Measurements from ENCODE around the gene SORCS2.

SORCS2 gene

DNA sequence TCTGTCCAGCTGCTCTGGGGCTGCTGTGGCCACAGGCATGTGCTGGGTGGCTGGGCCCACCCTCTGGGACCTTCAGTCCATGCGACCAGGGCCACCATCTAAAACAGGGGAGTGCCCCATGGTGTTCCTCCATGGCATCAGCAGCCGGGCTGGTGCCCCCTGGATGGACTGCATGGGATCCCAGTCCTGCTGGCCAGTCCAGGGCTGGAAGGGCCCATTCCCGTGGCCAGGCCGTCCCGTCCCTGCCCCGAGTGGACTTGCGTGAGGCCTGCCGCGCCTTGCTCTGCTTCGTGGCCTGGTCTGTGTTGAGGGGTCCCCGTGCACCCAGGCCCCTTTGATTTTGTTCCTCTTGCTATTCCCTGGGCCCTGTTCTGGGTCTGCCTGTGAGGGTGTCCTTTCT lies 36.4 kb downstream of the SORCS2 start:
- TF ChIP-seq, protein P1, sequence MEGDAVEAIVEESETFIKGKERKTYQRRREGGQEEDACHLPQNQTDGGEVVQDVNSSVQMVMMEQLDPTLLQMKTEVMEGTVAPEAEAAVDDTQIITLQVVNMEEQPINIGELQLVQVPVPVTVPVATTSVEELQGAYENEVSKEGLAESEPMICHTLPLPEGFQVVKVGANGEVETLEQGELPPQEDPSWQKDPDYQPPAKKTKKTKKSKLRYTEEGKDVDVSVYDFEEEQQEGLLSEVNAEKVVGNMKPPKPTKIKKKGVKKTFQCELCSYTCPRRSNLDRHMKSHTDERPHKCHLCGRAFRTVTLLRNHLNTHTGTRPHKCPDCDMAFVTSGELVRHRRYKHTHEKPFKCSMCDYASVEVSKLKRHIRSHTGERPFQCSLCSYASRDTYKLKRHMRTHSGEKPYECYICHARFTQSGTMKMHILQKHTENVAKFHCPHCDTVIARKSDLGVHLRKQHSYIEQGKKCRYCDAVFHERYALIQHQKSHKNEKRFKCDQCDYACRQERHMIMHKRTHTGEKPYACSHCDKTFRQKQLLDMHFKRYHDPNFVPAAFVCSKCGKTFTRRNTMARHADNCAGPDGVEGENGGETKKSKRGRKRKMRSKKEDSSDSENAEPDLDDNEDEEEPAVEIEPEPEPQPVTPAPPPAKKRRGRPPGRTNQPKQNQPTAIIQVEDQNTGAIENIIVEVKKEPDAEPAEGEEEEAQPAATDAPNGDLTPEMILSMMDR (IDR thresholded peaks at IDR 0.05; ENCODE audit: borderline replicate concordance, extremely low read depth, low read length, poor library complexity, severe bottlenecking), result no peak
- TF ChIP-seq EZH2 (IDR thresholded peaks at IDR 0.05; ENCODE audit: borderline replicate concordance, low read depth, low read length, severe bottlenecking), result no peak
- H3K27ac ChIP-seq (ENCODE audit: low read length), result no peak overlapping the region
- no peak overlapping the region for H3K4me3 ChIP-seq (ENCODE audit: low read depth in 1 of 2, low read length in 2 of 2)
- H3K4me1 ChIP-seq (ENCODE audit: insufficient read depth, low read length), result no peaks in the 10 kb centered on the region
- no peak overlapping the region for H3K9ac ChIP-seq (ENCODE audit: low read depth, low read length)
- 0 out of 2 replicates have a peak, but pooled peaks cover 11% of the 10 kb centered on the region for H4K20me1 ChIP-seq (ENCODE audit: insufficient read depth, low read length)
- H2AFZ ChIP-seq (ENCODE audit: low read depth, low read length), result no peak overlapping the region
- no peaks in the 10 kb centered on the region for H3K36me3 ChIP-seq (ENCODE audit: insufficient read depth, low read length)
- no peaks in the 10 kb centered on the region for H3K79me2 ChIP-seq (ENCODE audit: insufficient read depth, low read length)
- H3K27me3 ChIP-seq (ENCODE audit: insufficient read depth, low read length, poor library complexity), result no peaks in the 10 kb centered on the region
- DNase-seq, result no peak
- H3K9me3 ChIP-seq (ENCODE audit: insufficient read depth, low read length, severe bottlenecking), result no peaks in the 10 kb centered on the region
- no peak overlapping the region for H3K4me2 ChIP-seq (ENCODE audit: insufficient read depth, low read length)
- ATAC-seq (ENCODE audit: insufficient read depth, low read depth), result no peak

DNA sequence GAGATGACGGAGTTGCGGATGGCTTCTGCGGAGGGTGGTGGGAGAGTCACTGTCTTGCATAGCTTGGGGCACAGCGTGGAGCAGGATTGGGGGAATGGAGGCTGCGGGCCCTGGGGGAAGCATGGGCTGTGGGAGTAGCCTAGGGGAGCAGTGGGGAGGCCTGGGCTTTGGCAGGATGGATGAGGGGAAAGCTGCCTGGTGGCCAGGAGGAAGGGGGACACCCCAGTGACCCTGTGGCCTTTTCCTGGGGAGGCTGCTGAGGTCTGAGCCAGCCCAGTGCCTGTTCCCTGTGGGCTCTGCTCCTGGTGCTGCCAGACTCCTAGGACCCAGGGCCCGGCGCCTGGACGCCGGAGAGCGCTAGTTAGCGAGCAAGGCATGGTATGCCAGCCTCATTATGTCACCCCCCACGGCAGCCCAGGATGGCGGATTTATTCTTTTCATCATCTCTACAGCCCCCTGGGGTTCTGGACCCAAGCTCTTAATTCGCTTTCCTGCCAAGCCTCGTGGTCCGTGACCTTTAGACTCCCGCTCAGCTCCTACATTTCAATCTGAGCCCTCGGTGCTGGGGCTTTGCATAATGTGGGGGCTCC lies 39.8 kb downstream of the SORCS2 start:
- Histone ChIP-seq H3K4me1 (ENCODE audit: insufficient read depth, low read length) (no peaks in the 10 kb centered on the region), H3K27me3 (ENCODE audit: insufficient read depth, low read length, poor library complexity) (no peaks in the 10 kb centered on the region), H2AFZ (ENCODE audit: low read depth, low read length) (no peak overlapping the region), H3K4me2 (ENCODE audit: insufficient read depth, low read length) (no peak overlapping the region), H3K9me3 (ENCODE audit: insufficient read depth, low read length, severe bottlenecking) (no peaks in the 10 kb centered on the region), H3K36me3 (ENCODE audit: insufficient read depth, low read length) (no peaks in the 10 kb centered on the region), H3K27ac (ENCODE audit: low read length) (no peak overlapping the region), H3K79me2 (ENCODE audit: insufficient read depth, low read length) (no peaks in the 10 kb centered on the region), H3K9ac (ENCODE audit: low read depth, low read length) (no peak overlapping the region), H4K20me1 (ENCODE audit: insufficient read depth, low read length) (0 out of 2 replicates have a peak, but pooled peaks cover 7% of the 10 kb centered on the region), H3K4me3 (ENCODE audit: low read depth in 1 of 2, low read length in 2 of 2) (no peak overlapping the region)
- no peak for DNase-seq
- ATAC-seq (ENCODE audit: insufficient read depth, low read depth), result no peak
- TF ChIP-seq, protein P1 (IDR thresholded peaks at IDR 0.05; ENCODE audit: borderline replicate concordance, extremely low read depth, low read length, poor library complexity, severe bottlenecking), result no peak
- TF ChIP-seq EZH2 (IDR thresholded peaks at IDR 0.05; ENCODE audit: borderline replicate concordance, low read depth, low read length, severe bottlenecking), result no peak

DNA sequence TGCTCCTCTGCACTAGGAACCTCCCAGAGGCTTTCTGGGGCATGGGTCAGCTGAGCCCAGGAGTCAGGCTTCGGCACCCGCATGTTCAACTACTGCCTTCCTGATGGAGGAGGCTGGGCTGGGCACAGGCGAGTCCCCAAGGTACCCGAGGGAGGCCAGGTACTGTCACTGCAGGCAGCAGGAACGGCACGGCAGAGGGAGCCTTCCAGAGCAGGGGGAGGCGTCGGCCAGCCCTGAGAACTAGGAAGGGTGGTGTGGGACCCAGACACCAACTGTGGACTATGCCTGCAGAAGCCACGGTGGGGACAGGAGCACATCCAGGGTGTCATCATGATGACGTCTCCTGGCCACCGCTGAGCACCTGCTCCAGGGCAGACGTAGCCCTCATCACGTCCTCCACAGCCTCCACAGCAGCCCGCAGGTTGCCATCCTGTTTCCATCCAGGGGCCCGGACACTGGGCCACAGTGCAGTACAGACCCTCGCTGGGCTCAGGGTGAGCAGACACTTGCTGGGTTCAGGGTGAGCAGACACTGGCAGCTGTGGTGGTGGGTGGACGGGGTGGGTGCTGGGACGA lies 40.8 kb downstream of the SORCS2 start:
- Histone ChIP-seq H3K4me3 (ENCODE audit: low read depth in 1 of 2, low read length in 2 of 2) (no peak overlapping the region), H3K9me3 (ENCODE audit: insufficient read depth, low read length, severe bottlenecking) (no peaks in the 10 kb centered on the region), H3K27me3 (ENCODE audit: insufficient read depth, low read length, poor library complexity) (no peaks in the 10 kb centered on the region), H3K9ac (ENCODE audit: low read depth, low read length) (no peak overlapping the region), H3K79me2 (ENCODE audit: insufficient read depth, low read length) (no peaks in the 10 kb centered on the region), H3K4me1 (ENCODE audit: insufficient read depth, low read length) (no peaks in the 10 kb centered on the region), H2AFZ (ENCODE audit: low read depth, low read length) (no peak overlapping the region), H4K20me1 (ENCODE audit: insufficient read depth, low read length) (0 out of 2 replicates have a peak, but pooled peaks cover 7% of the 10 kb centered on the region), H3K4me2 (ENCODE audit: insufficient read depth, low read length) (no peak overlapping the region), H3K27ac (ENCODE audit: low read length) (no peak overlapping the region), H3K36me3 (ENCODE audit: insufficient read depth, low read length) (no peaks in the 10 kb centered on the region)
- no peak for TF ChIP-seq EZH2 (IDR thresholded peaks at IDR 0.05; ENCODE audit: borderline replicate concordance, low read depth, low read length, severe bottlenecking)
- TF ChIP-seq, protein P1 (IDR thresholded peaks at IDR 0.05; ENCODE audit: borderline replicate concordance, extremely low read depth, low read length, poor library complexity, severe bottlenecking), result no peak
- DNase-seq, result no peak
- no peak for ATAC-seq (ENCODE audit: insufficient read depth, low read depth)
